A549 (cell line): ENCODE data around the gene FBXL15. TPM values are rescaled to one million over a fixed set of nuclear protein-coding genes. Genes with fewer than 3 reads are reported as not detected.

ENCODE experiments used
- ATAC-seq, 2 experiments: fragments of 200-7000 bp in 1 of 2; fragments of >200 bp in 1 of 2; cut with Nextera tagmentation in 1 of 2; cut with Tn5 transposase in 1 of 2; 3 replicates each; pipeline versions ENCODE4 v1.8.0 to v1.9.1; 2018 to 2020; ENCODE audit warnings: mild to moderate bottlenecking in 1 of 2, moderate library complexity in 1 of 2
- CTCF ChIA-PET: fragments of 300-600 bp; sonication (Branson Sonifier 250); formaldehyde crosslinking; extraction: SDS; loops from one replicate; lab custom pipeline; 2021; ENCODE audit warnings: antibody characterized with exemption, inconsistent platforms; lab: Yijun Ruan, JAX
- POLR2A ChIA-PET: fragments of 350-600 bp; formaldehyde crosslinking; extraction: SDS; loops from one replicate; lab custom pipeline; 2021; ENCODE audit warnings: antibody characterized with exemption, inconsistent platforms; lab: Yijun Ruan, JAX
- DNase-seq, 2 experiments: peaks; one replicate each; pipeline versions ENCODE4 v3.0.0 to v3.0.0-alpha.2; 2011 to 2016; ENCODE audit warnings: low read depth in 1 of 2, low spot score in 1 of 2
- FAIRE-seq: peaks from 2 replicates; lab custom pipeline; 2011; peaks lifted over from hg19 to GRCh38; lab: Jason Lieb, UNC
- H3K27ac ChIP-seq, 2 experiments: fragments of >200 bp; sonication (Bioruptor Twin); formaldehyde crosslinking; 3 replicates each; pipeline ENCODE4 v1.5.1; 2016 to 2017
- H3K4me1 ChIP-seq: fragments of >200 bp; sonication (Bioruptor Twin); formaldehyde crosslinking; 3 replicates; pipeline ENCODE4 v1.6.1; 2016
- H3K4me2 ChIP-seq: fragments of >200 bp; sonication (Bioruptor Twin); formaldehyde crosslinking; 3 replicates; pipeline ENCODE4 v1.6.1; 2016
- H3K4me3 ChIP-seq: fragments of >200 bp; sonication (Bioruptor Twin); formaldehyde crosslinking; 3 replicates; pipeline ENCODE4 v1.5.1; 2016
- H3K9me3 ChIP-seq: fragments of >200 bp; sonication (Bioruptor Twin); formaldehyde crosslinking; 3 replicates; pipeline ENCODE4 v1.6.1; 2016
- ATOH8 ChIP-seq: fragments of 250-450 bp; sonication (Bioruptor Pico); IDR thresholded peaks from 2 replicates; pipeline ENCODE4 v1.5.0; 2020; ENCODE audit warnings: low read depth, mild to moderate bottlenecking, moderate library complexity
- CBX2 ChIP-seq: fragments of 200-600 bp; sonication (generic); IDR thresholded peaks from 2 replicates; pipeline ENCODE4 v1.6.1; 2016; ENCODE audit warnings: low read depth, mild to moderate bottlenecking, borderline replicate concordance
- CEBPB ChIP-seq, 2 experiments: fragments of >200 bp in 1 of 2; sonication (Bioruptor Twin) in 1 of 2; formaldehyde crosslinking in 1 of 2; IDR thresholded peaks; 2 replicates each; pipeline ENCODE4 v1.6.1; 2012 to 2016
- CHD2 ChIP-seq: fragments of 150-350 bp; IDR thresholded peaks from 2 replicates; pipeline ENCODE4 v1.6.1; 2014; ENCODE audit warnings: low read length; ENCODE audit not compliant: partially characterized antibody
- CHD4 ChIP-seq: fragments of 200-600 bp; sonication (generic); IDR thresholded peaks from 2 replicates; pipeline ENCODE4 v1.6.1; 2016; ENCODE audit warnings: antibody characterized with exemption, mild to moderate bottlenecking, borderline replicate concordance
- ELK1 ChIP-seq: fragments of 150-350 bp; IDR thresholded peaks from 2 replicates; pipeline ENCODE4 v1.6.1; 2014; ENCODE audit warnings: low read depth, mild to moderate bottlenecking, low read length
- EP300 ChIP-seq, 2 experiments: fragments of >200 bp; sonication (Bioruptor Twin); formaldehyde crosslinking; IDR thresholded peaks; 2 replicates in 1 of 2; 3 replicates in 1 of 2; pipeline ENCODE4 v1.6.1; 2016 to 2017
- HDAC2 ChIP-seq: fragments of 200-600 bp; sonication (generic); IDR thresholded peaks from 2 replicates; pipeline ENCODE4 v1.6.1; 2016
- HMGXB4 ChIP-seq: fragments of 250-450 bp; sonication (Bioruptor Pico); IDR thresholded peaks from 2 replicates; pipeline ENCODE4 v1.5.0; 2021; ENCODE audit warnings: mild to moderate bottlenecking, moderate library complexity, borderline replicate concordance
- HOXA7 ChIP-seq: fragments of 250-450 bp; sonication (Bioruptor Pico); IDR thresholded peaks from 2 replicates; pipeline ENCODE4 v1.5.0; 2020; ENCODE audit warnings: mild to moderate bottlenecking, moderate library complexity
- HOXB5 ChIP-seq: fragments of 250-450 bp; sonication (Bioruptor Pico); IDR thresholded peaks from 2 replicates; pipeline ENCODE4 v1.5.0; 2020; ENCODE audit warnings: mild to moderate bottlenecking, moderate library complexity
- MAFK ChIP-seq: fragments of 450-650 bp; IDR thresholded peaks from 2 replicates; pipeline ENCODE4 v1.6.1; 2014; ENCODE audit not compliant: partially characterized antibody
- MYC ChIP-seq: IDR thresholded peaks from 2 replicates; pipeline ENCODE4 v1.6.1; 2012; ENCODE audit warnings: mild to moderate bottlenecking, inconsistent platforms, low read length, improper control_type of control experiment, borderline replicate concordance
- NFE2L2 ChIP-seq: fragments of 150-350 bp; conservative IDR thresholded peaks from 2 replicates; pipeline ENCODE4 v1.6.1; 2014; ENCODE audit warnings: low read length
- PHF8 ChIP-seq: fragments of 200-600 bp; sonication (generic); IDR thresholded peaks from 2 replicates; pipeline ENCODE4 v1.6.1; 2016; ENCODE audit warnings: low read depth, mild to moderate bottlenecking, antibody characterized with exemption, moderate library complexity, borderline replicate concordance
- POLR2A ChIP-seq: IDR thresholded peaks from 2 replicates; pipeline ENCODE4 v1.6.1; 2012; ENCODE audit warnings: mild to moderate bottlenecking, low read length
- RAD21 ChIP-seq, 2 experiments: fragments of >200 bp in 1 of 2; sonication (Bioruptor Twin) in 1 of 2; formaldehyde crosslinking in 1 of 2; IDR thresholded peaks in 1 of 2; conservative IDR thresholded peaks in 1 of 2; 2 replicates in 1 of 2; 3 replicates in 1 of 2; pipeline ENCODE4 v1.6.1; 2012 to 2018; ENCODE audit warnings: inconsistent platforms in 1 of 2
- SMC3 ChIP-seq: fragments of >200 bp; sonication (Bioruptor Twin); formaldehyde crosslinking; IDR thresholded peaks from 3 replicates; pipeline ENCODE4 v1.6.1; 2018; ENCODE audit warnings: inconsistent platforms
- TP53 ChIP-seq: fragments of 250-450 bp; sonication (Bioruptor Pico); IDR thresholded peaks from 2 replicates; pipeline ENCODE4 v1.5.0; 2021; ENCODE audit warnings: mild to moderate bottlenecking, moderate library complexity
- ZFP36 ChIP-seq: fragments of 450-650 bp; IDR thresholded peaks from 2 replicates; pipeline ENCODE4 v1.6.1; 2014; ENCODE audit warnings: borderline replicate concordance; ENCODE audit not compliant: partially characterized antibody
- WGBS: methylation state at CpG from one replicate; pipeline ENCODE4 v1.1.6; 2017; ENCODE audit errors: missing lambda C conversion rate; 5-methylcytosine and 5-hydroxymethylcytosine counted together
- polyA plus RNA-seq, 4 experiments: library from polyadenylated mRNA; depleted of rRNA in 3 of 4; stranded (reverse); fragments of >200 nt; fragmentation: RNase III in 1 of 4; extraction: RNeasy Plus Mini Kit Qiagen cat#74134 plus additional on column Dnase treatment in 1 of 4; gene quantifications; 2 replicates in 3 of 4; 3 replicates in 1 of 4; pipeline ENCODE4 v1.2.3, GENCODE V29; 2011 to 2017
- TF ChIP-seq, protein P1 (sequence below): fragments of >200 bp; sonication (Bioruptor Twin); formaldehyde crosslinking; IDR thresholded peaks from 3 replicates; pipeline ENCODE4 v1.6.1; 2016
- TF ChIP-seq, protein P2 (sequence below): IDR thresholded peaks from 2 replicates; pipeline ENCODE4 v1.6.1; 2012; ENCODE audit warnings: low read depth, borderline replicate concordance
- TF ChIP-seq, protein P3 (sequence below): fragments of 200-600 bp; sonication (generic); IDR thresholded peaks from 2 replicates; pipeline ENCODE4 v1.6.1; 2016; ENCODE audit warnings: antibody characterized with exemption, mild to moderate bottlenecking, moderate library complexity

FBXL15 gene
- polyA plus RNA-seq, 2 of the 4 experiments (the other 2 are of a cell fraction) = 4.8 to 9.4 TPM

GRCh38 chr10:102418622-102419268, 1.9 kb upstream of the FBXL15 start, which contains the start of gene PSD (continued):
- TF ChIP-seq, protein P1, sequence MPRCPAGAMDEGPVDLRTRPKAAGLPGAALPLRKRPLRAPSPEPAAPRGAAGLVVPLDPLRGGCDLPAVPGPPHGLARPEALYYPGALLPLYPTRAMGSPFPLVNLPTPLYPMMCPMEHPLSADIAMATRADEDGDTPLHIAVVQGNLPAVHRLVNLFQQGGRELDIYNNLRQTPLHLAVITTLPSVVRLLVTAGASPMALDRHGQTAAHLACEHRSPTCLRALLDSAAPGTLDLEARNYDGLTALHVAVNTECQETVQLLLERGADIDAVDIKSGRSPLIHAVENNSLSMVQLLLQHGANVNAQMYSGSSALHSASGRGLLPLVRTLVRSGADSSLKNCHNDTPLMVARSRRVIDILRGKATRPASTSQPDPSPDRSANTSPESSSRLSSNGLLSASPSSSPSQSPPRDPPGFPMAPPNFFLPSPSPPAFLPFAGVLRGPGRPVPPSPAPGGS = no peak
- TF ChIP-seq SMC3 (no peak), TP53 (CRISPR knock-in tag) (no peak), HDAC2 (no peak)
- TF ChIP-seq, all 56 proteins: peak for 0

- peaks cover 25% of the 10 kb centered on the region for H3K4me1 ChIP-seq
- DNase-seq = peak; percentile 51 to 69
- CTCF ChIA-PET = interaction anchor here (0.7 to 17.4 kb wide), 9 partner anchors 8 to 250 kb away, joined by 3 to 337 read pairs (median 4); partner anchors contain the start of genes CUEDC2 and NFKB2
- no peaks in the 10 kb centered on the region for H3K9me3 ChIP-seq
- H3K4me2 ChIP-seq = peak overlapping the region; percentile 97
- no peak for FAIRE-seq
- no peak for ATAC-seq
- POLR2A ChIA-PET = interaction anchor here (1.0 to 1.3 kb wide), 3 partner anchors 20 to 164 kb away, joined by 3 to 4 read pairs (median 3); partner anchors contain the start of gene NFKB2
- peak overlapping the region; percentile 86 to 90; a peak in 4 of 6 replicates for H3K27ac ChIP-seq
- H3K4me3 ChIP-seq = peak overlapping the region; percentile 57
- WGBS = 2% methylated on average over 33 of the region's 54 CpGs
- no peak for TF ChIP-seq ELK1
- TF ChIP-seq HDAC2 = no peak
- TF ChIP-seq, protein P1 = no peak
- TF ChIP-seq HOXA7 (CRISPR knock-in tag) = no peak
- TF ChIP-seq ATOH8 (CRISPR knock-in tag) = no peak
- no peak for TF ChIP-seq ZFP36
- no peak for TF ChIP-seq CBX2
- TF ChIP-seq CHD4 = no peak
- TF ChIP-seq MAFK = no peak
- no peak for TF ChIP-seq NFE2L2
- TF ChIP-seq PHF8 = no peak
- TF ChIP-seq CHD2 = no peak
- 0 out of 2 replicates have a peak, but pooled peaks have one; percentile 15 for TF ChIP-seq MYC
- no peak for TF ChIP-seq EP300 (IDR thresholded peaks at IDR 0.05)
- no peak for TF ChIP-seq TP53 (CRISPR knock-in tag)
- TF ChIP-seq, protein P2, sequence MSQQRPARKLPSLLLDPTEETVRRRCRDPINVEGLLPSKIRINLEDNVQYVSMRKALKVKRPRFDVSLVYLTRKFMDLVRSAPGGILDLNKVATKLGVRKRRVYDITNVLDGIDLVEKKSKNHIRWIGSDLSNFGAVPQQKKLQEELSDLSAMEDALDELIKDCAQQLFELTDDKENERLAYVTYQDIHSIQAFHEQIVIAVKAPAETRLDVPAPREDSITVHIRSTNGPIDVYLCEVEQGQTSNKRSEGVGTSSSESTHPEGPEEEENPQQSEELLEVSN = 0 out of 2 replicates have a peak, but pooled peaks have one; percentile 23
- TF ChIP-seq HOXB5 (CRISPR knock-in tag) = no peak
- 0 out of 2 replicates have a peak, but pooled peaks have one; percentile 14 for TF ChIP-seq POLR2A
- TF ChIP-seq HMGXB4 = no peak
- TF ChIP-seq RAD21 (conservative IDR thresholded peaks at IDR 0.05 in 1 of 2, IDR thresholded peaks at IDR 0.05 in 1 of 2) = no peak
- TF ChIP-seq, protein P3, sequence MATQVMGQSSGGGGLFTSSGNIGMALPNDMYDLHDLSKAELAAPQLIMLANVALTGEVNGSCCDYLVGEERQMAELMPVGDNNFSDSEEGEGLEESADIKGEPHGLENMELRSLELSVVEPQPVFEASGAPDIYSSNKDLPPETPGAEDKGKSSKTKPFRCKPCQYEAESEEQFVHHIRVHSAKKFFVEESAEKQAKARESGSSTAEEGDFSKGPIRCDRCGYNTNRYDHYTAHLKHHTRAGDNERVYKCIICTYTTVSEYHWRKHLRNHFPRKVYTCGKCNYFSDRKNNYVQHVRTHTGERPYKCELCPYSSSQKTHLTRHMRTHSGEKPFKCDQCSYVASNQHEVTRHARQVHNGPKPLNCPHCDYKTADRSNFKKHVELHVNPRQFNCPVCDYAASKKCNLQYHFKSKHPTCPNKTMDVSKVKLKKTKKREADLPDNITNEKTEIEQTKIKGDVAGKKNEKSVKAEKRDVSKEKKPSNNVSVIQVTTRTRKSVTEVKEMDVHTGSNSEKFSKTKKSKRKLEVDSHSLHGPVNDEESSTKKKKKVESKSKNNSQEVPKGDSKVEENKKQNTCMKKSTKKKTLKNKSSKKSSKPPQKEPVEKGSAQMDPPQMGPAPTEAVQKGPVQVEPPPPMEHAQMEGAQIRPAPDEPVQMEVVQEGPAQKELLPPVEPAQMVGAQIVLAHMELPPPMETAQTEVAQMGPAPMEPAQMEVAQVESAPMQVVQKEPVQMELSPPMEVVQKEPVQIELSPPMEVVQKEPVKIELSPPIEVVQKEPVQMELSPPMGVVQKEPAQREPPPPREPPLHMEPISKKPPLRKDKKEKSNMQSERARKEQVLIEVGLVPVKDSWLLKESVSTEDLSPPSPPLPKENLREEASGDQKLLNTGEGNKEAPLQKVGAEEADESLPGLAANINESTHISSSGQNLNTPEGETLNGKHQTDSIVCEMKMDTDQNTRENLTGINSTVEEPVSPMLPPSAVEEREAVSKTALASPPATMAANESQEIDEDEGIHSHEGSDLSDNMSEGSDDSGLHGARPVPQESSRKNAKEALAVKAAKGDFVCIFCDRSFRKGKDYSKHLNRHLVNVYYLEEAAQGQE = peak; percentile 95
- TF ChIP-seq CEBPB (IDR thresholded peaks at IDR 0.05) = no peak
Observed at GRCh38 chr10:102419269-102420180, 1.1 kb upstream of the FBXL15 start.
